Activated CD4-positive, alpha-beta memory T cell treated with anti-CD3 and anti-CD28 coated beads for 36 hours (primary cell): Measurements from ENCODE around the gene ABTB1. TPM values are rescaled to one million over a fixed set of nuclear protein-coding genes. Genes with fewer than 3 reads are reported as not detected.
"Not testable (repeated sequence)": the region's sequence is repeated elsewhere in the genome, so short reads cannot be mapped to it uniquely, and the experiment has no call there.

Source experiments
- CTCF ChIA-PET: fragments of 350-600 bp; sonication (Branson Sonifier 250); formaldehyde crosslinking; loops from one replicate; lab custom pipeline; 2021; ENCODE audit warnings: antibody characterized with exemption, inconsistent platforms; lab: Charles Lee
- POLR2A ChIA-PET: fragments of 350-600 bp; sonication (Branson Sonifier 250); formaldehyde crosslinking; loops from one replicate; lab custom pipeline; 2021; ENCODE audit warnings: antibody characterized with exemption; lab: Charles Lee
- DNase-seq: peaks from one replicate; pipeline ENCODE4 v3.0.0-alpha.2; 2020
- H3K27ac Mint-ChIP-seq: one replicate; pipeline ENCODE4 v1.8.0; 2021; ENCODE audit warnings: mixed read lengths
- H3K27me3 Mint-ChIP-seq: one replicate; pipeline ENCODE4 v1.8.0; 2021; ENCODE audit warnings: mixed read lengths
- H3K36me3 Mint-ChIP-seq: one replicate; pipeline ENCODE4 v1.8.0; 2021; ENCODE audit warnings: mixed read lengths
- H3K4me1 Mint-ChIP-seq: one replicate; pipeline ENCODE4 v1.8.0; 2021; ENCODE audit warnings: low read depth, mixed read lengths
- H3K4me3 Mint-ChIP-seq: one replicate; pipeline ENCODE4 v1.8.0; 2021; ENCODE audit warnings: mild to moderate bottlenecking, mixed read lengths
- H3K9me3 Mint-ChIP-seq: one replicate; pipeline ENCODE4 v1.8.0; 2021; ENCODE audit warnings: mixed read lengths
- intact Hi-C: fragments of 100-400 bp; cut with micrococcal nuclease; formaldehyde crosslinking; loops from one replicate; pipeline ENCODE4 v1.15.1; 2023
- total RNA-seq, 2 experiments: library from RNA; stranded (reverse); gene quantifications; one replicate each; pipeline ENCODE4 v1.2.3, GENCODE V29; 2021

Gene ABTB1
- total RNA-seq, 2 experiments from 2014 or later = 14.8 TPM

DNA sequence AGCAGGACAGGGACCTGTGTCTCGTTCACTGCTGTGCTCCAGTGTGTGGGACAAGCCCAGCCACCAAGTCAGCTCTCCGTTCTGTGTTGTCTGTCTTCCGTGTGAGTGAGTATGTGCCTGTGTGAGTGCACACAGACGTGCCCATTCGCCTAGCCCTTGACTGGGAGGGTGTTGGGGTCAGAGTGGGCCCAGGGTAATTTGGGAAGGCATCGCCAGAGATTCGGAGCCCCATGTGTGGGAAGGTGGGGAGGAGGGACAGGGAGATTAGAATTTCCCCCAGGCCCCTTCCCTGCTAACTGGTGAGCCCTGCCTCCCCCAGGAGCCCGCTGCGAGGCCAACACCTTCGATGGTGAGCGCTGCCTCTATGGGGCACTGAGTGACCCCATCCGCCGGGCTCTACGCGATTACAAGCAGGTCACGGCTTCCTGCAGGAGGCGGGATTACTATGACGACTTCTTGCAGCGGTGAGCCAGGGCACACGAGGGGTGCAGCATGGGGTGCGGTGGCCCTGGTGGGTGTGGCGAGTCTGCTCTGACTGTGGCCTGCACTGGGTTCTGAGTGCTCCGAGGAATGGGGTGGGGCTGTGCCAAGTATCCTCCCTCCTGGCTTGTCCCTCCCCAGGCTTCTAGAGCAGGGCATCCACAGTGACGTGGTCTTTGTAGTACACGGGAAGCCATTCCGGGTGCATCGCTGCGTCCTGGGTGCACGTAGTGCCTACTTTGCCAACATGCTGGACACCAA lies 3.1 kb downstream of the ABTB1 start:
- intact Hi-C loops = no loop called here
- no peaks in the 10 kb centered on the region for H3K27me3 Mint-ChIP-seq
- peak; percentile 3 for DNase-seq
- H3K36me3 Mint-ChIP-seq = no peaks in the 10 kb centered on the region
- no peak overlapping the region for H3K27ac Mint-ChIP-seq
- no peak overlapping the region for H3K4me3 Mint-ChIP-seq
- no peaks in the 10 kb centered on the region for H3K9me3 Mint-ChIP-seq
- POLR2A ChIA-PET = no interaction called here
- CTCF ChIA-PET = no interaction called here
- H3K4me1 Mint-ChIP-seq = peaks cover 23% of the 10 kb centered on the region

DNA sequence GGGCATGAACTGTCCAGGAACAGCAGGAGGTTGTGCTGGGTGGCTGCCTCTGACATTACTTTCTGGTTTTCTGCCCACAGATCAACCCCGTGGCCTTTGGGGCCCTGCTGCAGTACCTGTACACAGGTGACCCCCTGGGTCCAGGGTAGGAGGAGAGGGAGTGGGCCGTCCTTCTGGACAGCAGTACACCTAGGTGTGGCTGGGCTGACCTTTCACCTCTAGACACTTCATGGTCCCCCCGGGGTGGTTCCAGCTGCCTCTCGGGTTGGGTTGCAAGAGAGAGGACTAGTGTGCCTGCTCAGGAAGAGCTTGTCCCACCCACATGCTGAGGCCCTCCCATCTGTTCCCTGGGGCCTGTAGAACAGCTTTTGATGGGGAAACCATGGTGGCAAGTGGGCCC lies 3.7 kb downstream of the ABTB1 start:
- Mint-ChIP-seq H3K36me3 (no peaks in the 10 kb centered on the region), H3K27me3 (no peaks in the 10 kb centered on the region), H3K9me3 (no peaks in the 10 kb centered on the region), H3K27ac (no peak overlapping the region), H3K4me3 (no peak overlapping the region), H3K4me1 (peaks cover 23% of the 10 kb centered on the region)
- DNase-seq = no peak
- POLR2A ChIA-PET = no interaction called here
- intact Hi-C loops = no loop called here
- CTCF ChIA-PET = no interaction called here

GRCh38 chr3:127676921-127677351 lies 4.2 kb downstream of the ABTB1 start:
- Mint-ChIP-seq H3K4me3 (no peak overlapping the region), H3K27ac (no peak overlapping the region), H3K4me1 (peaks cover 23% of the 10 kb centered on the region), H3K27me3 (no peaks in the 10 kb centered on the region), H3K9me3 (no peaks in the 10 kb centered on the region), H3K36me3 (no peaks in the 10 kb centered on the region)
- ChIA-PET CTCF (no interaction called here), POLR2A (no interaction called here)
- DNase-seq = peak; percentile 6
- intact Hi-C loops = no loop called here

GRCh38 chr3:127677541-127678314 lies 5.0 kb downstream of the ABTB1 start:
- POLR2A ChIA-PET = no interaction called here
- CTCF ChIA-PET = no interaction called here
- Mint-ChIP-seq H3K4me3 (no peak overlapping the region), H3K27me3 (no peaks in the 10 kb centered on the region), H3K36me3 (no peaks in the 10 kb centered on the region), H3K9me3 (no peaks in the 10 kb centered on the region), H3K27ac (no peak overlapping the region), H3K4me1 (peaks cover 23% of the 10 kb centered on the region)
- intact Hi-C loops = no loop called here
- peak; percentile 7 for DNase-seq

GRCh38 chr3:127678315-127678599 lies 5.5 kb downstream of the ABTB1 start:
- no peak overlapping the region for H3K27ac Mint-ChIP-seq
- H3K9me3 Mint-ChIP-seq = no peaks in the 10 kb centered on the region
- H3K36me3 Mint-ChIP-seq = no peaks in the 10 kb centered on the region
- CTCF ChIA-PET = no interaction called here
- no peak overlapping the region for H3K4me3 Mint-ChIP-seq
- intact Hi-C loops = no loop called here
- DNase-seq = peak; percentile 2
- H3K27me3 Mint-ChIP-seq = no peaks in the 10 kb centered on the region
- H3K4me1 Mint-ChIP-seq = peaks cover 23% of the 10 kb centered on the region
- POLR2A ChIA-PET = no interaction called here

DNA sequence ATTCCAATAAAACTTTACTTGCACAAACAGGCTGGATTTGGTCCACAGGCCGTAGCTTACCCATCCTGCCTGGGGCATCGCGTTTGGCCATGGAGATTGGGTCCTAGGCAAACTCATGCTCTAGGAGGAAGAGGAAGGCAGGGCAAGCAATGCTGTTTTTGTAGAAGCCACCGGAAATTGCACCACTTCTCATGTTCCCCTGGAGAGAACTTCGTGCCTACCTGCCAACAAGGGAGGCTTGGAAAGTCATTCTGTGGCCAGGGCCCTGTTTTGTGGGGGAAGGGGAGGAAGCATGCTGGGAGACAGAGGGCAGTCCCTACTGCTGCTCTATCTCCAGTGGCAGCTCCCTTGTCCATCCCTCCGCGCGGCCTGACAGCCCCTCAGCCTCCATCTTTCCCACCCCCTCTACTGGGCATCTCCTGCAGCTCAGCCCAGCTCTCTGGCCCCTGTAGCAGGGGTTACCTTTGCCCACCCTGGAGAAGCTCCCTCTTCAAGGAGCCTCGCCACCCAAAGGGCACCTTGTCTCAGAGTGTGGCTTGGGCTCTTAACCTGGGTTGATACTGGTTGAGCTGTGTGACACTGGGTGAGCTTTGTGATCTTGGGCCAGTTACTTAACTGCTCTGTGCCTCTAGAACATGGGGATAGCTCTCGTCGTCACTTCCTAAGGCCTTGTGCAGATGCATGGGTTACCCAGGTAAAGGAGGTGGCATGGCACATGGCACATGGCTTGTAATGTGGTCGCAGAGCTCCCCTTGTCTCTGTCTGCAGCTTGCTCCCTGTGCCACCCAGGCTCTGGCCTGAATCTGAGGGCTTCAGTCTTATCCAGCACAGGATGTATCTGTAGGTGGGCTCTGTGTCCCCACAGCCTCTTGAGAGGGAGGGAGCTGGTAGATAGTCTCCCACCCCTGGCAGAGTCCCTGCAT lies 6.1 kb downstream of the ABTB1 start:
- no peaks in the 10 kb centered on the region for H3K27me3 Mint-ChIP-seq
- no peaks in the 10 kb centered on the region for H3K9me3 Mint-ChIP-seq
- no peak overlapping the region for H3K4me3 Mint-ChIP-seq
- no peak overlapping the region for H3K27ac Mint-ChIP-seq
- H3K36me3 Mint-ChIP-seq = no peaks in the 10 kb centered on the region
- CTCF ChIA-PET = interaction anchor here (1.0 kb wide), 1 partner anchor 454 kb away, joined by 3 read pairs; no protein-coding TSS in a partner anchor
- POLR2A ChIA-PET = no interaction called here
- peaks cover 23% of the 10 kb centered on the region for H3K4me1 Mint-ChIP-seq
- no peak for DNase-seq
- intact Hi-C loops = no loop called here

DNA sequence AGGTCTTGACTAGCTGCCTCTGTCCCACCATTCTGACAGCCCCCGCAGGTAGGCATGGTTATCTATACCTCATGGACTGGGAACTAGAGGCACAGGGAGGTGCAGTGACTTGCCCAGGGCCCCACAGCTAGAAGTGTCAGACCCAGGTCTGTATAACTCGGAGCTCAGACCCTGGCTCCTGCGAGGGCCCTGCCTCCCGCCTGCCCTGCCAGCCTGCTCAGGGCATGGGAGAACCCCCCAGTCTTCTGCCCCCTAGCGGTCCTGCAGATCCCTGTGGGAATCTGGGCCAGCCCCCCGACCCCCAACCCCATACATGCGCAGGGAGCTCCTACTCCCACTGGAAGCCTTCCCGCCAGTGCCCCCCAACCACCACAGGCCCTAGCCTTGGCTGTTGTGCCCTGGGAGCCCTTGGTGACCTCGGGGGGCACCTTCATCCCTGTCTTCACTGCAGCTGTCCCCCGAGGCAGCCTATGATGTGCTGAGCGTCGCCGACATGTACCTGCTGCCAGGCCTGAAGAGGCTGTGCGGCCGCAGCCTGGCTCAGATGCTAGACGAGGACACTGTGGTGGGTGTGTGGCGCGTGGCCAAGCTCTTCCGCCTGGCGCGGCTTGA lies 6.9 kb downstream of the ABTB1 start:
- no peaks in the 10 kb centered on the region for H3K9me3 Mint-ChIP-seq
- H3K4me3 Mint-ChIP-seq = no peak overlapping the region
- H3K27ac Mint-ChIP-seq = no peak overlapping the region
- intact Hi-C loops = no loop called here
- no peaks in the 10 kb centered on the region for H3K27me3 Mint-ChIP-seq
- POLR2A ChIA-PET = no interaction called here
- H3K36me3 Mint-ChIP-seq = no peaks in the 10 kb centered on the region
- CTCF ChIA-PET = interaction anchor here (1.0 to 1.1 kb wide), 2 partner anchors 16 to 454 kb away, joined by 3 to 4 read pairs; no protein-coding TSS in a partner anchor
- peaks cover 17% of the 10 kb centered on the region for H3K4me1 Mint-ChIP-seq
- peak; percentile 9 for DNase-seq

DNA sequence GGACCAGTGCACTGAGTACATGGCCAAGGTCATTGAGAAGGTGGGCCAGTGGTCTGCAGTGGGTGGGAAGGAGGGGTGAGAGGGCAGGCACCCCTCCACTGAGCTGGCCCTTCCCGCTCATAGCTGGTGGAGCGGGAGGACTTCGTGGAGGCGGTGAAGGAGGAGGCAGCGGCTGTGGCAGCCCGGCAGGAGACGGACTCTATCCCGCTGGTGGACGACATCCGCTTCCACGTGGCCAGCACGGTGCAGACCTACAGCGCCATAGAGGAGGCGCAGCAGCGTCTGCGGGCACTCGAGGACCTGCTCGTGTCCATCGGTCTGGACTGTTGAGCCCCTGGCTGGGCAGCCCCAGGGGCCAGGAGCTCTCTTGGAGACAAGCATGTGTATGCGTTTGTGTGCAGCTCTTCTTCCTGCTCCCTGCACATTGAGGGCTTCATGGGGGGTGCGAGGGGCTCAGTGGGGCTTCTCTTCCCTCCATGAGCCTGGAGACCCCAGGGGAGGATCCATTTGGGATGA lies 7.5 kb downstream of the ABTB1 start:
- intact Hi-C loops = no loop called here
- ChIA-PET CTCF (interaction anchor here (1.1 kb wide), 1 partner anchor 15 kb away, joined by 4 read pairs; no protein-coding TSS in a partner anchor), POLR2A (no interaction called here)
- no peak overlapping the region for H3K27ac Mint-ChIP-seq
- H3K27me3 Mint-ChIP-seq = no peaks in the 10 kb centered on the region
- DNase-seq = peak; percentile 4
- H3K36me3 Mint-ChIP-seq = no peaks in the 10 kb centered on the region
- H3K9me3 Mint-ChIP-seq = no peaks in the 10 kb centered on the region
- no peak overlapping the region for H3K4me3 Mint-ChIP-seq
- H3K4me1 Mint-ChIP-seq = peaks cover 12% of the 10 kb centered on the region

GRCh38 chr3:127680798-127681221 lies 8.1 kb downstream of the ABTB1 start:
- no peaks in the 10 kb centered on the region for H3K36me3 Mint-ChIP-seq
- peak; percentile 4 for DNase-seq
- H3K4me3 Mint-ChIP-seq = no peak overlapping the region
- no peaks in the 10 kb centered on the region for H3K27me3 Mint-ChIP-seq
- H3K9me3 Mint-ChIP-seq = no peaks in the 10 kb centered on the region
- intact Hi-C loops = no loop called here
- POLR2A ChIA-PET = no interaction called here
- H3K4me1 Mint-ChIP-seq = peaks cover 9% of the 10 kb centered on the region
- no peak overlapping the region for H3K27ac Mint-ChIP-seq
- CTCF ChIA-PET = no interaction called here

DNA sequence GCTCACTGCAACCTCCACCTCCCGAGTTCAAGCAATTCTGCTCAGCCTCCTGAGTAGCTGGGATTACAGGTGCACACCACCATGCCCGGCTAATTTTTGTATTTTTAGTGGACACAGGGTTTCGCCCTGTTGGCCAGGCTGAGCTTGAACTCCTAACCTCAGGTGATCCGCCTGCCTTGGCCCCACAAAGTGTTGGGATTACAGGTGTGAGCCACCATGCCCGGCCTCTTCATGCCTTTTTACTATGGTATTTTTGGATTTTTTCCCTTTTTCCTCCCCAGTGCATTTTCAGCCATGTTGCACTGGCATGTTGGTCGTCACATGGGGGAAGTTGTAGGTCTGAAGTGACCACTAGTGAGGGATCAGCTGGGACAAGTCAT lies 9.4 kb downstream of the ABTB1 start:
- H3K4me3 Mint-ChIP-seq, H3K4me1 Mint-ChIP-seq, H3K27me3 Mint-ChIP-seq, CTCF ChIA-PET, H3K27ac Mint-ChIP-seq, intact Hi-C loops, H3K36me3 Mint-ChIP-seq, H3K9me3 Mint-ChIP-seq: not testable (repeated sequence)
- POLR2A ChIA-PET = interaction anchor here (1.5 kb wide), 1 partner anchor 10 kb away, joined by 4 read pairs; the partner anchor contains the start of gene ABTB1
- DNase-seq = peak; percentile 3

GRCh38 chr3:127682561-127682960 lies 9.8 kb downstream of the ABTB1 start:
- Mint-ChIP-seq H3K4me1 (peaks cover 6% of the 10 kb centered on the region), H3K9me3 (no peaks in the 10 kb centered on the region), H3K27ac (no peak overlapping the region), H3K4me3 (no peak overlapping the region), H3K36me3 (no peaks in the 10 kb centered on the region), H3K27me3 (no peaks in the 10 kb centered on the region)
- ChIA-PET CTCF (interaction anchor here (0.8 kb wide), 1 partner anchor 108 kb away, joined by 4 read pairs; no protein-coding TSS in a partner anchor), POLR2A (interaction anchor here (1.5 kb wide), 1 partner anchor 10 kb away, joined by 4 read pairs; the partner anchor contains the start of gene ABTB1)
- intact Hi-C loops = no loop called here
- DNase-seq = peak; percentile 7
